HG02943 (cell line): Measurements from ENCODE around the gene NDRG3.

Experiments
- ATAC-seq: cut with Tn5 transposase; IDR thresholded peaks from one replicate; pipeline ENCODE4 v1.9.1; 2021; ENCODE audit warnings: mild to moderate bottlenecking, low read depth, moderate library complexity; ENCODE audit not compliant: unreplicated experiment

Gene NDRG3

GRCh38 chr20:36745927-36746659, at the start of gene NDRG3:
TSS of gene NDRG3 (minus strand) at chr20:36746090. CDS start at chr20:36721735, 24,355 bp downstream.
- peak; percentile 87 for ATAC-seq

- no peak for ATAC-seq
Measured at GRCh38 chr20:36794116-36794474, 48.2 kb upstream of the NDRG3 start.

GRCh38 chr20:36793294-36794115, 47.6 kb upstream of the NDRG3 start:
- no peak for ATAC-seq

GRCh38 chr20:36792422-36792821, 46.5 kb upstream of the NDRG3 start:
- ATAC-seq, result no peak

GRCh38 chr20:36791862-36792261, 46.0 kb upstream of the NDRG3 start:
- ATAC-seq, result no peak

GRCh38 chr20:36786663-36787062, 40.8 kb upstream of the NDRG3 start:
- no peak for ATAC-seq

GRCh38 chr20:36786246-36786645, 40.4 kb upstream of the NDRG3 start:
- no peak for ATAC-seq

GRCh38 chr20:36785308-36785707, 39.4 kb upstream of the NDRG3 start:
- no peak for ATAC-seq

GRCh38 chr20:36784900-36785299, 39.0 kb upstream of the NDRG3 start:
- ATAC-seq, result no peak

GRCh38 chr20:36784116-36784515, 38.2 kb upstream of the NDRG3 start:
- ATAC-seq, result no peak

GRCh38 chr20:36779656-36780025, 33.8 kb upstream of the NDRG3 start:
- ATAC-seq, result no peak

- no peak for ATAC-seq
Measured at GRCh38 chr20:36778831-36779655, 33.2 kb upstream of the NDRG3 start.

GRCh38 chr20:36777576-36777975, 31.7 kb upstream of the NDRG3 start:
- no peak for ATAC-seq

GRCh38 chr20:36777167-36777566, 31.3 kb upstream of the NDRG3 start:
- no peak for ATAC-seq

GRCh38 chr20:36775826-36776225, 29.9 kb upstream of the NDRG3 start:
- no peak for ATAC-seq

GRCh38 chr20:36775196-36775595, 29.3 kb upstream of the NDRG3 start:
- no peak for ATAC-seq

- peak; percentile 78 for ATAC-seq
Measured at GRCh38 chr20:36773597-36774390, 27.9 kb upstream of the NDRG3 start, which contains the start of gene DSN1. TSS of gene DSN1 (minus strand) at chr20:36773763. CDS start at chr20:36771458, 2,305 bp downstream.

GRCh38 chr20:36773107-36773596, 27.3 kb upstream of the NDRG3 start:
- ATAC-seq, result peak; percentile 34

- no peak for ATAC-seq
Measured at GRCh38 chr20:36770680-36771079, 24.8 kb upstream of the NDRG3 start.
